GM18907 (cell line): Measurements from ENCODE around the gene MYO18B.

Source experiments
- ATAC-seq: cut with Tn5 transposase; IDR thresholded peaks from one replicate; pipeline ENCODE4 v1.9.1; 2021; ENCODE audit warnings: mild to moderate bottlenecking, moderate library complexity; ENCODE audit not compliant: unreplicated experiment

MYO18B gene

GRCh38 chr22:25770333-25770732 lies 28.3 kb downstream of the MYO18B start:
- ATAC-seq: no peak

DNA sequence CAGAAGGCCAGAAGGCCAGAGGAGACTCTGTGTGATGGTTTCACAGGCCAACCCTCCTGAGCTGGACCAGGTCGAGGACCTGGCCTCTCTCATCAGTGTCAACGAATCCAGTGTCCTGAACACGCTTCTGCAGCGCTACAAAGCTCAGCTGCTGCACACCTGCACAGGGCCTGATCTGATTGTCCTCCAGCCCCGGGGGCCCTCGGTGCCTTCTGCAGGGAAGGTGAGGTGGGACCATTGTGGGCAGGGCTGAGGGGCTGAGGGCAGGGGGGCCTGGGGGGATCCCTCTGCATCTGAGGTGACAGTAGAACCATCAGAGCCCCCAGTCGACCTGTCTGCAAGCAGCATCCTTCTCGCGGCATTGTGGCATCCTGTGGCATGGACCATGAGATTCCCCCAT lies 30.3 kb downstream of the MYO18B start:
- ATAC-seq: no peak

DNA sequence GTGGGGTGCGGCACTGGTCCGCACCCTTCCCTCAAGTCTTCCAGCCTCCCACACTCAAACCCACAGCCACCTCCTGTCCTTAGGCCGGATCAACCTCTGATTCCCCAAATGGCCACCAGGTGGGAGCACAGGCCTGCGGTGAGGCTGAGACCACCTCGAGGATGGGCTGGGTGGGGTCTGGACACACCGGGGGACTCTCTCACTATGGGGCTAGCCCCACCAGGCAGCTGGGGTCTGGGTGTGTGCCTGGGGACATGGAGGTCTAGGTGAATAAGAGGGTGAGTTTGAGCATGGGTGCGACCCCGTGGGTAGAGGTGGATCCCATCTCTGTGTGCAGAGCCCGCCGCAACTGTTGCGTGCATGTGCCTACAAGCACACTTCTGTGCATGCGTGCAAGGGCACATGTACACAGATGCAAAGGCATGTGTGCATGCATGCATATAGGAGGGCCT lies 32.6 kb downstream of the MYO18B start:
- ATAC-seq: no peak

GRCh38 chr22:25775531-25775930 lies 33.5 kb downstream of the MYO18B start:
- ATAC-seq: no peak

DNA sequence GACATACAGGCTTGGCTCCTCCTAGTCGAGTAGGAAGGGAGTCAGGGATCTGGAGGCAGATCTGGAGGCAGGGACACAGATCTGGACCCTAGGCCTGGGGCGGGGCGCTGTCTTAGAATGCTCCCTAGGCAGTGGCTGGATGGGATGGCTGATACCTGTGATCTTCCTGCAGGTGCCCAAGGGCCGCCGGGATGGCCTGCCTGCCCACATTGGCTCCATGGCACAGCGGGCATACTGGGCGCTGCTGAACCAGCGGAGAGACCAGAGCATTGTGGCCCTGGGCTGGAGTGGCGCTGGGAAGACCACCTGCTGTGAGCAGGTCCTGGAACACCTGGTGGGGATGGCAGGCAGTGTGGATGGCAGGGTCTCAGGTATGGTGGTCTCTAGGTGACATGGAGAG lies 35.4 kb downstream of the MYO18B start:
- ATAC-seq: no peak

DNA sequence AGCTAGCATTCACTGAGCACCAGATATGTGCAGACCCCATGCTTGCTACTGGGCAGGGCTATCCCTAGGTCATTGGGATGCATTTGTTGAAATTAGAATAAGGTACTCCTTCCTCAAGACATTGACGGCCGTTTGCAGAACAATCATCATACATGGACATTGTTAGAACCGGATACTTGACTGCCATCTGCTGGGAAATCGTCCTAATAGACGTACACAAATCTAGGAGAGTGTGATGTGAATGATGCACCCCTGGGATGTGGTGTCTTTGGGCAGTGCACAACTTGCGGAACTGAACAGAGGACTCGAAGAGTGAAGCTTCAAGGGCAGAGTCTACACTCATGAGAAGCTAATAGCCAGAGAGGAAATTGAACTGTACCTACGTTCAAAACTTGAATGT lies 35.9 kb downstream of the MYO18B start:
- no peak for ATAC-seq

DNA sequence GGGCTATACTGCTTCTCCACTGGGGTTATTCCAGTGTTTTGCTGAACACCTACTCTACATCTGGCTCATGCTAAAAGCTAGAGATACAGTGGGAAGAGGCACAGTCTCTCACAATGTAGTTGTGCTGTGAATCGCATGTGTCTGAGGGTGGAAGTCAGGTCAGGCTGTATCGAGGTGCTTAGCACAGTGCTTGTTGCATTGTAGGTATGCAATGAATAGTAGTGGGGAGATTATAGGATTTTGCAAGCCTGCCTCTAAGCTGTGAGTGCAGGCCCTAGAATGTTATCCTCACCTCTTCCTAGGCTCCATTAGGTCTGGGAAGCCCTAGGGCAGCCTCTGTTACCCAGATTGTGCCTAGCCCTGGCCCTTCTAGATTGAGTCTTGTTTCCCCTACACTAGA lies 37.4 kb downstream of the MYO18B start:
- no peak for ATAC-seq

DNA sequence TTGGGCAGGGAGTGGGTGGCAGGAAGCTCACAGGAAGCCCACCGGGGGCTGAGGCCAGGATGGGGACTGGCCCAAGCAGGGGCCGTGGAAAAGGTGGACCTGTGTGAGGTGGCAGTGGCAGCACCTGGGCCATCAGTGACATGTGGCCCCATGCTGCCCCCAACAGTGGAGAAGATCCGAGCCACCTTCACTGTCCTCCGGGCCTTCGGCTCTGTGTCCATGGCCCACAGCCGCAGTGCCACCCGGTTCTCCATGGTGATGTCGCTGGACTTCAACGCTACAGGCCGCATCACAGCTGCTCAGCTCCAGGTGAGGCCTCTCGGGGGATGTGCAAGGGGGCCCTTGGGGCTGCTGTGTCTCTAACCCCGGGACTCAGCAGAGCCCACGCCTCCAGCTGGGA lies 37.9 kb downstream of the MYO18B start:
- ATAC-seq: no peak

GRCh38 chr22:25780673-25781072 lies 38.7 kb downstream of the MYO18B start:
- no peak for ATAC-seq

DNA sequence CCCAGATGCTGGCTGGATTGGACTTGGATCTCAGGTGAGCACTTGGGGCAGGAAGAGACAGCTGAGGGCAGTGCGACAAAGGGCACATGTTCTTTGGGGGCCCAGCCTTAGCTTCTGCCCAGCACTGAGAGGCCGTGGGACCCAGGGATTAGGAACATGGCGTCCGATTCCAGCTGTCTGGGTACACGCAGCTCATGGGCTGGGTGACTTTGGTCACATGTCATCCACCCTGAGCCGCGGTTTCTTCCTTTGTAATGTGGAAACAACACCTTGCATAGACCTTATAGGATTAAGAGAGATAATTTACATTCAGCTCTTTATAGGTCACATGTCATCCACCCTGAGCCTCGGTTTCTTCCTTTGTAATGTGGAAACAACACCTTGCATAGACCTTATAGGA lies 39.8 kb downstream of the MYO18B start:
- no peak for ATAC-seq

GRCh38 chr22:25782831-25783230 lies 40.8 kb downstream of the MYO18B start:
- ATAC-seq: no peak

DNA sequence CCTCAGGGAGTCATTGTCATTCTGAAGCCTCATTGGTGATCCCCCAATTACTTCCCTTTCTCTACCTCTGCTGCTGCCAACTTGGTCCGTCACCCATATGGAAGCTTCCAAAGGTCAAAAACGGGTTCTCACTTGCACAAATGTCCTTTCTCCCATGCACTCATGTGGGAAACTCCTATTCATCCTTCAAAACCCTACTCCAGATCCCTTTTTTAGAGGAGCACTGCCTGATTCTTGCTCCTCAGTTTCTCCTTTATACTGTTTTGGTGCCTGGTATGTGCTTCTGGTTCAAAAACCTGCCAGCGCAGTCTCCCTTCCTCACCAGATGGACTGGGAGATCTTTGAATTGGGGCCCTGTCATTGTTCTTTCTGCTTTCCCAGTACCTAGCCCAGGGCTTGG lies 41.9 kb downstream of the MYO18B start:
- ATAC-seq: no peak

GRCh38 chr22:25786165-25786564 lies 44.2 kb downstream of the MYO18B start:
- ATAC-seq: no peak

DNA sequence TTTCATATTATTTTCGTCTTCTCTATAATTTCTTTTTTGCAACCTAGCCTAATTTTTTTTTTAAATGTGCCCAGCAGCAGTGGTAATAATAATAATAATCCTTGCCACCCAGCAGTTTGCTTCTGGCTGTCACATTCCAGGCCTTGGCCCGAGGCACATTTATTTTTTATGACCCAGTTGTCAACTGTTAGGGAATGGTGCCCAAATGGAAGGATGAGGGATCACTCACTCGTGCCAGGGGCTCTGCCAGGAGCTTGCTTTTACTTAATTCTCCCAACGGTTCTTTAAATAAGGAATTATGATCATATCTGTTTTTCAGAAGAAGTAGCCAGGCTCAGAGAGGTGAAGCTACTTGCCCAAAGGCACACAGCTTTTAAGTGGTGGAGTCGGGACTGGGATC lies 49.6 kb downstream of the MYO18B start:
- ATAC-seq: no peak

GRCh38 chr22:25795478-25795877 lies 53.5 kb downstream of the MYO18B start:
- no peak for ATAC-seq

GRCh38 chr22:25797498-25798290 lies 55.7 kb downstream of the MYO18B start:
- ATAC-seq: no peak

GRCh38 chr22:25800766-25801165 lies 58.8 kb downstream of the MYO18B start:
- no peak for ATAC-seq

- no peak for ATAC-seq
These were observed 60.0 kb downstream of the MYO18B start for GRCh38 chr22:25802018-25802417.

GRCh38 chr22:25804676-25805075 lies 62.7 kb downstream of the MYO18B start:
- ATAC-seq: no peak

- no peak for ATAC-seq
These were observed 64.6 kb downstream of the MYO18B start for GRCh38 chr22:25806579-25806978.

DNA sequence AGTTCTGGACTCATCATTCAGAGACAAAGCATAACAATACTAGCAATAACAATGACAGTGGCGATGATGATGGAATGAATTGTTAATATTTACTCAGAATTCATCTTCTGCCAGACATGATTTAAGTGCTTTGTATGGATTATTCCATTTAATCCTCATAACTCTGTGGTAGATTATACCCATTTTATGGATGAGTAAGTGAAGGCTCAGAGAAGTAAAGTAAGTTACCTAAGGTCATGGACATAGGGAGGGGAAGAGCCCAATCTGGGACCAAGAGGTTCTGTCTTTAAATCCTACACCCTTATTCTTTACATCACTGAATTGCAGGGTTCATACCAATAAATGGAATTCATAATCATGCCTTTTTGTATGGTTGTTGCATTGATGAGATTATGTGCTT lies 72.7 kb downstream of the MYO18B start:
- no peak for ATAC-seq

DNA sequence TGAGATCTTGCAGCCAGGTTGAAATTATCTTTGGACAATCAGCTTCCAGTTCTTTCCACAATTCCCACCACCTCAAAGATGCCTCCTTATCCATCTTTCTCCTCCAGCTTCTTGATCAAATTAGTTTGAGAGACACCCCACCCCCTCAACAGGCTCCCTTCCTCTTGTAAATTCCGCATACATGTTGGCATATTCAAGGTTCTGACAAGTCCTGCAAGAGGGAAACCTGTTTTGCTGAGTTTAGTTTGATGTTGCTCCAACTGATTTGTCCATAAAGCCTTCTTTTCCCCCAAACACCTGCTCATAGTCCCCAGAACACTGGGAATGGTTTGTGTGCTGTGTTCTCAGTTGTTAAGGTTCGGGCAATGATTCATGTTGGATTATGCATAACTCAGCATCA lies 73.6 kb downstream of the MYO18B start:
- no peak for ATAC-seq

- no peak for ATAC-seq
These were observed 74.6 kb downstream of the MYO18B start for GRCh38 chr22:25816522-25817059.
